Keratinocyte (primary cell): ENCODE measurements around the gene HOOK2.

Experiments
- CTCF ChIP-seq, 3 experiments: IDR thresholded peaks in 1 of 3; conservative IDR thresholded peaks in 1 of 3; optimal IDR thresholded peaks in 1 of 3; 2 replicates in 2 of 3; 3 replicates in 1 of 3; pipeline versions ENCODE3 to v1.5.1; 2011; ENCODE audit warnings: low read length in 3 of 3, mild to moderate bottlenecking in 3 of 3, moderate library complexity in 2 of 3, control low read depth in 1 of 3, inconsistent platforms in 1 of 3; ENCODE audit not compliant: insufficient read depth in 2 of 3; ENCODE audit errors: extremely low read depth in 1 of 3
- EZH2 ChIP-seq: IDR thresholded peaks from one replicate; pipeline ENCODE4 v1.6.1; 2012; ENCODE audit warnings: inconsistent platforms, mild to moderate bottlenecking, low read length, moderate library complexity

GRCh38 chr19:12736995-12737834 is 38.1 kb downstream of the HOOK2 start, which contains the start of gene GET3:
- TF ChIP-seq CTCF (optimal IDR thresholded peaks at IDR 0.05 in 1 of 3, IDR thresholded peaks at IDR 0.05 in 1 of 3, conservative IDR thresholded peaks at IDR 0.05 in 1 of 3; ENCODE audit: extremely low read depth in 1 of 3, insufficient read depth in 2 of 3, low read length in 3 of 3) (no peak), EZH2 (no peak)
